ENCODE measurements around the gene FOXN3. TPM values are rescaled to one million over a fixed set of nuclear protein-coding genes. Genes with fewer than 3 reads are reported as not detected.

The FOXN3 gene
- total RNA-seq, 1 donor from 2014 or later = 27.8 TPM

DNA sequence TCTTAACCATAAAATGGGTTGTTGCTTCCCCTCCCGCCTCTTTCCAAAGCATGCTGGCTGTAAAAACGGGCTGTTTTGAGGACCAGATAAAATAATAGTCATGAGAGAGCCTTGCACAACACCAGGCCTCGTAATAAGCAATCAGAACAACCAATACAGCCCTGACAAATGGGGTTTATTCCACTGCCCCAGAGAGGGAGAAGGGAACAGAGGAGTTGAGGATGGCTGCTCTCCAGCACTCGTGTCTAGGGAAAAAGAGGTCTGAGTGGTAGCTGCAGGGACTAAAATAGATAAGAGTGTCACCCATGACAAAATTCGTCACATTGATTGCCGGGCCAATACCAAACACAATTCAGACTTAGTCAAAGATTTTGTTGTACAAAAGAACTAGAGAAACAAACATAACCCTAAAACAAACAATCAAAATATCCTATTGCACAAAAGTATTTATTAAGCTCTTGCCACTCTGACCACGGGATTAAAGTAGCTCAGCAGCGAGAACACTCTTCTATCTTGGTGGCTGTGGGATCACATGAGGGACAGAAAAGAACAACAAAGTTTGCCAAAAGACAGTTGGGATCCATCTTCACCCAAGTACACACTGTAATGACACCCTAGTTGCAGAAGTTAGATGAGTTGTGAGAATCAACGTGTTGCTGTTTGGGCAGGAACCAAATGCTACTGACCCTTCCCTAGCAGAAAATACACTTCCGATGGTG lies 188.0 kb downstream of the FOXN3 start:
- H3K4me3 ChIP-seq (ENCODE audit: low read depth, low read length) = no peak overlapping the region
- DNase-seq (ENCODE audit: low read depth) = no peak
- TF ChIP-seq, protein P1, sequence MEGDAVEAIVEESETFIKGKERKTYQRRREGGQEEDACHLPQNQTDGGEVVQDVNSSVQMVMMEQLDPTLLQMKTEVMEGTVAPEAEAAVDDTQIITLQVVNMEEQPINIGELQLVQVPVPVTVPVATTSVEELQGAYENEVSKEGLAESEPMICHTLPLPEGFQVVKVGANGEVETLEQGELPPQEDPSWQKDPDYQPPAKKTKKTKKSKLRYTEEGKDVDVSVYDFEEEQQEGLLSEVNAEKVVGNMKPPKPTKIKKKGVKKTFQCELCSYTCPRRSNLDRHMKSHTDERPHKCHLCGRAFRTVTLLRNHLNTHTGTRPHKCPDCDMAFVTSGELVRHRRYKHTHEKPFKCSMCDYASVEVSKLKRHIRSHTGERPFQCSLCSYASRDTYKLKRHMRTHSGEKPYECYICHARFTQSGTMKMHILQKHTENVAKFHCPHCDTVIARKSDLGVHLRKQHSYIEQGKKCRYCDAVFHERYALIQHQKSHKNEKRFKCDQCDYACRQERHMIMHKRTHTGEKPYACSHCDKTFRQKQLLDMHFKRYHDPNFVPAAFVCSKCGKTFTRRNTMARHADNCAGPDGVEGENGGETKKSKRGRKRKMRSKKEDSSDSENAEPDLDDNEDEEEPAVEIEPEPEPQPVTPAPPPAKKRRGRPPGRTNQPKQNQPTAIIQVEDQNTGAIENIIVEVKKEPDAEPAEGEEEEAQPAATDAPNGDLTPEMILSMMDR (conservative IDR thresholded peaks at IDR 0.05; ENCODE audit: low read depth, low read length) = no peak

DNA sequence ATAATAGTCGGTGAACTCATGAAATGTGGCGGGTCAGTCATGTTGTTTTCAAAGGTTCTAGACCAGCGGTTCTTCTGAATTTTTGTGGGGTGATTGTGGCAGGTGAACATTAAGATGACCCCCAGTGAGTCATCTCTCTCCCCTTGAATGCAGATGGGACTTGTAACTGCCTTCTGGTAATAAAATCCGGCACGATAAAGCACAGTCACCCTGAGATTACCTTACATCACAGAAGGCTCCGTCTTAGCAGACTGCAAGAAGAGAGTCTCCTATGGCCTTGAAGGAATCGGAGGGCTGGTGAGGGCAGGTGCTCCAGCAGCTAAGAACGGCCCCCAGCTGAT lies 189.6 kb downstream of the FOXN3 start:
- no peak for DNase-seq (ENCODE audit: low read depth)
- TF ChIP-seq, protein P1 (conservative IDR thresholded peaks at IDR 0.05; ENCODE audit: low read depth, low read length) = no peak
- no peak overlapping the region for H3K4me3 ChIP-seq (ENCODE audit: low read depth, low read length)

DNA sequence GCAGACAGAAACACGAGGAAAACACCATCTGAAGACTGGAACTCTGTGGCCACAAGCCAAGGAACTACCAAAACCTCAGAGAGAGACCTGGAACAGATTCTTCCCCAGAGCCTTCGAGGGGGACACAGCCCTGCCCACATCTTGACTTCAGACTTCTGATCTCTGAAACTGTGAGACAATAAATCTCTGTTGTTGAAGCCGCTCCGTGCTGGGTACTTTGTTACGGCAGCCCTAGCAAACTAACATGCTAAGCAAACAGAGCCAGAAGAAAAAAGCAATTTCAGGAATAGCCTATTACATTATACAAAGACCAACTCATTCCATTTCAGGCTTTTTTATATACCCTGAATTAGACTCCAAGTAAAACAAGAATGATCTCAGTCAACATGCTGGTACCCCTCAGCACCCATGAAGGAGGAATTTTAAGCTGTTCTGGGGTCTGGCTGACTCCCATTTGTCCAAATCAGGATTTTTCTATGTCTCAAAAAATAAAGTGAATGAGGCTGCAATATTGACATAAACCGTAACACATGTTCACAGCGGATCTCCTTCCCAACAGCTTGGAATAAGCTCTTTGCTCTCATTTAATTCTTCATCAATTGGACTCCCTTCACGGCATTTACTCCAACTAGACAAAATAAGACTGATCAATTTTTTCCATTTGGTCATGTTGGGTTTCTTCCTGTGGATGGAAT lies 190.1 kb downstream of the FOXN3 start:
- DNase-seq (ENCODE audit: low read depth) = no peak
- TF ChIP-seq, protein P1 (conservative IDR thresholded peaks at IDR 0.05; ENCODE audit: low read depth, low read length) = no peak
- H3K4me3 ChIP-seq (ENCODE audit: low read depth, low read length) = no peak overlapping the region

GRCh38 chr14:89225607-89226006 lies 191.4 kb downstream of the FOXN3 start:
- H3K4me3 ChIP-seq (ENCODE audit: low read depth, low read length) = no peak overlapping the region
- no peak for DNase-seq (ENCODE audit: low read depth)
- TF ChIP-seq, protein P1 (conservative IDR thresholded peaks at IDR 0.05; ENCODE audit: low read depth, low read length) = no peak

- DNase-seq (ENCODE audit: low read depth) = no peak
- TF ChIP-seq, protein P1 (conservative IDR thresholded peaks at IDR 0.05; ENCODE audit: low read depth, low read length) = no peak
Measured at GRCh38 chr14:89221109-89221810, 195.8 kb downstream of the FOXN3 start.

GRCh38 chr14:89219051-89219450 lies 198.0 kb downstream of the FOXN3 start:
- H3K4me3 ChIP-seq (ENCODE audit: low read depth, low read length) = no peak overlapping the region
- no peak for DNase-seq (ENCODE audit: low read depth)
- TF ChIP-seq, protein P1 (conservative IDR thresholded peaks at IDR 0.05; ENCODE audit: low read depth, low read length) = no peak

More at GRCh38 chr14:89221109-89221810, 195.8 kb downstream of the FOXN3 start:
- H3K4me3 ChIP-seq (ENCODE audit: low read depth, low read length) = no peak overlapping the region
